Fibroblast of pulmonary artery (primary cell): ENCODE measurements around the gene ECHS1.

ENCODE experiments used
- DNase-seq: peaks from one replicate; pipeline ENCODE4 v3.0.0-alpha.2; 2010; ENCODE audit warnings: low read depth
- H3K4me3 ChIP-seq: replicated peaks from 2 replicates; pipeline ENCODE4 v1.5.1; 2011; ENCODE audit warnings: low read depth, mild to moderate bottlenecking, control low read depth, low read length, moderate library complexity
- CTCF ChIP-seq: IDR thresholded peaks from 2 replicates; pipeline ENCODE4 v1.5.1; 2011; ENCODE audit warnings: mild to moderate bottlenecking, control low read depth, low read length, inconsistent platforms; ENCODE audit errors: missing control alignments

The ECHS1 gene

GRCh38 chr10:133356549-133357284, 16.4 kb downstream of the ECHS1 start:
- peak overlapping the region; percentile 56 for H3K4me3 ChIP-seq
- TF ChIP-seq CTCF: no peak
- no peak for DNase-seq

- DNase-seq: no peak
- TF ChIP-seq CTCF: no peak
- H3K4me3 ChIP-seq: no peak overlapping the region
Measured at GRCh38 chr10:133355991-133356390, 17.2 kb downstream of the ECHS1 start.

- no peak for DNase-seq
- no peak overlapping the region for H3K4me3 ChIP-seq
- TF ChIP-seq CTCF: no peak
Measured at GRCh38 chr10:133355266-133355665, 17.9 kb downstream of the ECHS1 start.

- no peak for TF ChIP-seq CTCF
- H3K4me3 ChIP-seq: no peak overlapping the region
- no peak for DNase-seq
Measured at GRCh38 chr10:133354672-133355240, 18.4 kb downstream of the ECHS1 start.

GRCh38 chr10:133353988-133354605, 19.1 kb downstream of the ECHS1 start:
- no peak for TF ChIP-seq CTCF
- DNase-seq: no peak

GRCh38 chr10:133353202-133353959, 19.8 kb downstream of the ECHS1 start:
- no peak overlapping the region for H3K4me3 ChIP-seq
- DNase-seq: no peak
- TF ChIP-seq CTCF: no peak

More at GRCh38 chr10:133353988-133354605, 19.1 kb downstream of the ECHS1 start:
- no peak overlapping the region for H3K4me3 ChIP-seq
